GM21786 (cell line): ENCODE data around the gene ITM2C.

Experiments used
- ATAC-seq: cut with Tn5 transposase; IDR thresholded peaks from one replicate; pipeline ENCODE4 v1.9.1; 2021; ENCODE audit not compliant: unreplicated experiment

ITM2C gene

GRCh38 chr2:230905448-230906421 is 41.0 kb downstream of the ITM2C start:
- ATAC-seq = no peak

GRCh38 chr2:230906471-230907230 is 41.9 kb downstream of the ITM2C start:
- no peak for ATAC-seq

- ATAC-seq = no peak
Observed at GRCh38 chr2:230907361-230908091, 42.8 kb downstream of the ITM2C start.

- ATAC-seq = no peak
Observed at GRCh38 chr2:230908092-230908594, 43.4 kb downstream of the ITM2C start.

GRCh38 chr2:230908595-230909191 is 44.0 kb downstream of the ITM2C start:
- ATAC-seq = no peak

GRCh38 chr2:230909841-230910545 is 45.3 kb downstream of the ITM2C start:
- ATAC-seq = no peak

- ATAC-seq = no peak
Observed at GRCh38 chr2:230910546-230911177, 45.9 kb downstream of the ITM2C start.

- ATAC-seq = no peak
Observed at GRCh38 chr2:230912046-230912445, 47.3 kb downstream of the ITM2C start.

- no peak for ATAC-seq
Observed at GRCh38 chr2:230912724-230913123, 48.0 kb downstream of the ITM2C start.

- no peak for ATAC-seq
Observed at GRCh38 chr2:230913406-230914143, 48.8 kb downstream of the ITM2C start.

- ATAC-seq = no peak
Observed at GRCh38 chr2:230914886-230915285, 50.1 kb downstream of the ITM2C start.

- no peak for ATAC-seq
Observed at GRCh38 chr2:230915319-230915718, 50.6 kb downstream of the ITM2C start.

- ATAC-seq = no peak
Observed at GRCh38 chr2:230916218-230916617, 51.5 kb downstream of the ITM2C start.

GRCh38 chr2:230919240-230919639 is 54.5 kb downstream of the ITM2C start:
- ATAC-seq = no peak

GRCh38 chr2:230919681-230920080 is 54.9 kb downstream of the ITM2C start:
- no peak for ATAC-seq

GRCh38 chr2:230920167-230920566 is 55.4 kb downstream of the ITM2C start:
- no peak for ATAC-seq

- no peak for ATAC-seq
Observed at GRCh38 chr2:230921806-230922595, 57.3 kb downstream of the ITM2C start.
